GM19468 (cell line): ENCODE results near the gene ZCCHC7.
"Not testable (repeated sequence)": the region's sequence is repeated elsewhere in the genome, so short reads cannot be mapped to it uniquely, and the experiment has no call there.

Source experiments
- ATAC-seq: cut with Tn5 transposase; IDR thresholded peaks from one replicate; pipeline ENCODE4 v1.9.1; 2021; ENCODE audit warnings: mild to moderate bottlenecking, moderate library complexity, moderate number of reproducible peaks; ENCODE audit not compliant: unreplicated experiment; ENCODE audit errors: extremely low read depth

Gene ZCCHC7

DNA sequence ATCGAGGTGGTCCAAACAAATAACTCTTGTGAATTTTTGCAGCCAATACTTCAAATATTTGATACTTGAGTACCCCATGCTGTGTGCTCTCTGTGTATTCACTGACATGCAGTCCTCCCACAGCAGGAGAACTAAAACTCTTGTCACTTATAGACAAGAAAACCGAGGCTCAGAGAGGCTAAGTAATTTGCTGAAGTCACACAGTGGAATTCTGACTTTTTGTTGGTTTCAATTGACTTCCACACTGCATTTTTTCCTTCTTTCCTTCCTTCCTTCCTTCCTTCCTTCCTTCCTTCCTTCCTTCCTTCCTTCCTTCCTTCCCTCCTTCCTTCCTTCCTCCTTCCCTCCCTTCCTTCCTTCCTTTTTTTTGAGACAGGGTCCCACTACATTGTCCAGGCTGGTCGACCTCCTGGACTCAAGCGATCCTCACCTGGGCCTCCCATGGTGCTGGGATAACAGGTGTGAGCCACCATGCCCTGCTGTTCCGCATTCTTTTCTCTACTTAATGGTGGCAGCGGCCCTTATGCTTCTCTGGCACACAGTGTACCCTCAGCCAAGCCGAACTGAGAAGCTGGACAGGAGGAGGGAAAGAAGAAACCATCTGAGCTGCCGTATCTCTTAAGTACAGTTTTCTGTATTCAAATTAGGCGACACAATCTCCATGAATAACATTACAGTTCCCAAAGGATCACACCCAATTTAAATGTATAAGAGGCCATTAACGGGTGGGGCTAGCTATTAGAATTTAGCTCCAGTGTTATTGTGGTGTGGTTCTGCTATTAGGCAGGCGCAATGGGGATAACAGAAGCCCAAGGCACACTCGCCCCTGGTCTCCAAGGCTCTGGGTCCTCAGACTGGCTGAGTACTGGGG, 263.7 kb downstream of the ZCCHC7 start:
- ATAC-seq: no peak

DNA sequence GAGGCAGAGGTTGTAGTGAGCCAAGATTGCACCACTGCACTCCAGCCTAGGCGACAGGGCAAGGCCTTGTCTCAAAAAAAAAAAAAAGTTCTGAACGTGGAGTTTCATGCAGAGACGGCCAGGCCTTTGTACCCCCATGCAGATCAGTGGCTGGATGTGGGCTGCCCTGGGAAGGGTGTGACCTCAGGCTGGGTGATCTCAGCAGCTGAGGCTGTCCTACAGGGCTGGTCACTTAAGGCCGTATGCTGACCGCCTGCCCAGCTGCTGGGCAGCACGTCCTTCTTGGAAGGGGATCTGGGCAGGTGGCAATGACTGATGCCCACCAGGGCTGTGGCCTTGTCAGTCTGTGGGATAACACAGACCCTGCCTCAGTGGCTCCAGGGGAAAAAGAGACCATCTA, 264.9 kb downstream of the ZCCHC7 start:
- no peak for ATAC-seq

DNA sequence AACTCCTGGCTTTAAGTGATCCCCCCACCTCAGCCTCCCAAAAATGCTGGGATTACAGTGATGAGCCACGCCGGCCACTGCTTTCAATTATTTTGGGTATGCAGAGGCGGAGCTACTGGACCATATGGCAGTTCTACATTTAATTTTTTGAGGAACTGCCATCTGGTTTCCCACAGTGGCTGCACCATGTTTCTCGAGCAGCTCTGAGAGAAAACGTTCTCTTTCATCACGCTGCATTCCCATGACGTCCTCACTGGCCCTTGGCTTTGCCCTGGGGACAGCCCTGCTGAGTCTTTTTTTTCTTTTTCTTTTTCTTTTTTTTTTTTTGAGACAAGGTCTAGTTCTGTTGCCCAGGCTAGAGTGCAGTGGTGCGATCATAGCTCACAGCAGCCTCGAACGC, 266.6 kb downstream of the ZCCHC7 start:
- ATAC-seq: no peak

DNA sequence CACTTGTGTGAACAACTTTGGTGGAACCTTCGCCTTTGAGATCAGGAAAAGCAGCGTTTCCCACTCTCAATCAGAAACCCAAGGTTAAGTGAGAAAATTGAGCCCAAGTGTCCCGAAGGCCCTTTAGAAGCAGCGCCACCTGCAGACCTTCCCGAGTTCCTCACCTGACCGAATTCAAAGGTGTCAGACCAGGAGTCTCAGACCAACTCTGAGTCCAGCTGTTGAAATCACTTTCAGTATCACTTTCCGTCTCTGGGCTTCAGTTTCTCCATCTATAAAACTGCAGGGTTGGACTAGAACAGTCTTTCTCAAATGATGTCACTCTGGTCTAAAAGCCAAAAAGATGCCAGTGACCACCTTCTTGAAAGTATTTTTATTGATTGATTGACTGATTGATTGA, 270.4 kb downstream of the ZCCHC7 start:
- peak; percentile 84 for ATAC-seq

DNA sequence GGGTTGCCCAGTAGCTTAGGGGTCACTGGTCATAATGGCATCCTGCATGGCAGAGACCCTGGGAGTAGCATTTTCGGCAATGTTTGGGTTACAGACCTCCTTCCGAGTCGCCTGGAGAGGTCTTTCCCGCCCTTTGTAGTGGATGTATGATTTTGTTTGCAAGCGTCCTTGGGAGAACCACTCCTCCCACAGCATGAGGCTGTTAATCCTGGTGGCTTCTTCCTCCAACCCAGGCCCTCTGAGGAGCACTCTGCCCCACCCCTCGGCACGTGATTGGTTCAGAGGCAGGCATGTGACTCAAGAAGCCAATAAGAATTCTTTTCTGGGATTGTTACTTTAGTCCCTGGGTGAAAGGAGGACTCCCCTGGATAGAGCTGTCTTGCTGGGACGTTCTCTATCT, 271.9 kb downstream of the ZCCHC7 start:
- no peak for ATAC-seq

DNA sequence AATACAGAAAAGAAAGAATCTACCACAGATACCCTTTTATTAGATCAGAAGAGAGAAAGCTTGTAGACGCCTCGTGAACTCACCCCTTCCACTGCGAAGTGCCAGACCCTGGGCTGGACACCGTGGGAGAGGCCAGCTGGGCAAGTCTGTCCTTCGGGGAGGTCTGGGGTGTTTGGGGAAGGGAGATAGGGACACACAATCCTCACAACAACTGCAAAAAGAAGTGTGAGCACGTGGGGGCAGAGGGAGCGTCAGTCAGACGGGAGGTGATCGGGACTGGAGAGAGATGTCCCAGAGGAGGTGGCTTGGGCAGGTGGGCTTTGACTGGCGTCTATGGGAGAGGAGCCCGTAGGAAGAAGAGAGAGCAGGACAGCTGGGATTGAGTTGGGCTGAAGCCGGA, 274.9 kb downstream of the ZCCHC7 start:
- ATAC-seq: no peak

DNA sequence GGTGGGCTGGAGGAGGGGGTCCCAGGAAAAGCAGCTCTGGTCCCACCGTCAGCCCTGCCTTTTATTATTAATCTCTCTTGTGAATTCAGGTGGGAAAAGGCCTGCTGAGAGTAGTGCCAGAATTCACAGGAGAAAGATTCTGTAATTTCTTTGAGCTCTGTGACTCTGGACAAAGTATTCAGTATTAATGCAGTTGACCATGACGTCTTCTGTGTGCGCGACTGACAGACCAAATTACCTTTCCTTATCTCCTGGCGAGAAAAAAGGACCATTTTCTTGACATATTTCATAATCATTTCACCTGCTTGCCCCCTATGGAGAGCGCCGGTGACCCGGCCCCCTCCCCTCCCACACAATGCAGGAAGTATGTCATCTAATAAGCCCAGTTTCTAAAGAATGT, 275.3 kb downstream of the ZCCHC7 start:
- no peak for ATAC-seq

DNA sequence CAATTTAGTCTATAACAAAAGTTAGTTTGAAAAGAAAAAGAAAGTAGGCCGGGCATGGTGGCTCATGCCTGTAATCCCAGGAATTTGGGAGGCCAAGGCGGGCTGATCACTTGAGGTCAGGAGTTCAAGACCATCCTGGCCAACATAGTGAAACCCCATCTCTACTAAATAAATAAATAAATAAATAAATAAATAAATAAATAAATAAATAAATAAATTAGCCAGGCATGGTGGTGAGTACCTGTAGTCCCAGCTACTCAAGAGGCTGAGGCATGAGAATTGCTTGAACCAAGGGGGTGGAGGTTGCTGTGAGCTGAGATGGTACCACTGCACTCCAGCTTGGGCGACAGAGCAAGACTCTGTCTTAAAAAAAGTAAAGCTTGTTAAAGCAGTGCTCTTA, 277.6 kb downstream of the ZCCHC7 start:
- not testable (repeated sequence) for ATAC-seq

DNA sequence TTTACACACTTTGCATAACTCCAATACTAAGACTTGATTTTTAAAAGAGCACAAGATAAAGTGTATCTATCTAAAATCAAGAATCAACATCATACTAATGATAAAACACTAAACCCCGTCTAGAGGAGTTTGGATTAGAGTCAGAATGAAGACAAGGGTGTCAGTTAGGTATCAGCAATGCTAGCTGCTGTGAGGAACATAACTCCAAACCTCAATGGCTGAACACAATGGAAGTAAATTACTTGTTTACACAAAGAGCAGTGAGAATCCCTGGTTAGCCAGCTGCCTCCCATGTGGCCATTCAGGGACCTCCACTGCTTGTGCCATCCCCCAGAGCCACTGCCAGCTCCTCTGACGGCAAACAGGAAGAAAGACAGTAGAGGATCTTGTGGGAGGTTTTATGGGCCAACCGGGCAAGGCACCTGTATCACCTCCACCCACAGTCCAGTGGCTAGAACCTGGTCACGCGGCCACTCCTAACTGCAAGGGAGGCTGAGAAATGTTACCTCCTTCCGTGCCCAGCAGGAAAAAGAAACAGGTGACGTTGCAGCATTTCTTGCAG, 278.2 kb downstream of the ZCCHC7 start:
- ATAC-seq: no peak

DNA sequence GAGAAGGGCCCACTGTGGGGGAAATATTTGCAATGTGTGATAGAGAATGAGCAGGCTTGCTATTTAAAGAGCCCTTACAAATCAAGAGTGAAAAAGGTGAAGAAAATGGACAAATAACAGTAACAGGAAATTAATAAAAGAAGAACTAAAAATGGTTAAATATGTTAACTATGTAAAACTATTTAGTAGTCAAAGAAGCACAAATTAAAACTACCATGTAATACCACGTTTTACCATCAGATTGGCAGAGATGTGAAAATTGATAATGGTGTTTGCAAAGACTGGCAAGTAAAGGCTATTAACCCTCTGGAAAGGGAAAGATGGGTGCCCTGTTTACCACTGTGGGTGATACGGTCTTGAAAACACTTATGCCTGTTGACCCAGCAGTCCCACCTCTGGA, 279.0 kb downstream of the ZCCHC7 start:
- ATAC-seq: no peak

DNA sequence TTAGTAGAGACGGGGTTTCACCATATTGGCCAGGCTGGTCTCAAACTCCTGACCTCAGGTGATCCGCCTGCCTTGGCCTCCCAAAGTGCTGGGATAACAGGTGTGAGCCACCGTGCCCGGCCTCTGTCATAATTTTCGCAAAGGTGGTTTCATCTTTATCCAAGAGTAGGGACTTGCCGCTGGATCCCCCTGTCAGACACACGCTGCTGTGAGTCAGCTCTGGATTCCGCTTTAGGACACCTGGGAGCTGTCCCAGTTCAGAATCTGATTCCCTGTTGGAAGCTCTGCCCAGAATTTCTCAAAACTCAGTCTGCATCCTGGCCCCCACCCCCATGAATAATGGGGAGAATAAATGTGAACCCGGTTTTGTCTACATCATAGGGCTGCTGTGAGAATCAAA, 284.2 kb downstream of the ZCCHC7 start:
- ATAC-seq: no peak

DNA sequence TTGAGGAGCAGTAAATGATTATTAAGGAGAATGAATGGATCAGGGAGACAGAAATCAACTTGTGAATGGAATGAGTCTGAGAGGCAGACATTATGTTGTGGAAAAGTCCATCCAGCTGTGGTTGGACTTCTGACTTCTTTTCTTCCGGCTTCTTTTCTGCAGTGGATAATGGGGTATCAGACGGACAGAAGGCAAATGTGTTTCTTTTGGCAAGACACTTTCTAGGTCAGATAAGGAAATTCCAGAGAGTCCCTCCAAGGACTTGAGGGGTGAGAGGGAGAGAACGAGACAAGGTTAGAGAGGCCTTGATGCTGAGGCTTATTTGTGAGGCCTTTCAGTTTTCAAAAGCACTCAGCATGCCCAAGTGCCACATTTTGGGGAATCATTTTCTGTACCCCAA, 285.0 kb downstream of the ZCCHC7 start:
- no peak for ATAC-seq

DNA sequence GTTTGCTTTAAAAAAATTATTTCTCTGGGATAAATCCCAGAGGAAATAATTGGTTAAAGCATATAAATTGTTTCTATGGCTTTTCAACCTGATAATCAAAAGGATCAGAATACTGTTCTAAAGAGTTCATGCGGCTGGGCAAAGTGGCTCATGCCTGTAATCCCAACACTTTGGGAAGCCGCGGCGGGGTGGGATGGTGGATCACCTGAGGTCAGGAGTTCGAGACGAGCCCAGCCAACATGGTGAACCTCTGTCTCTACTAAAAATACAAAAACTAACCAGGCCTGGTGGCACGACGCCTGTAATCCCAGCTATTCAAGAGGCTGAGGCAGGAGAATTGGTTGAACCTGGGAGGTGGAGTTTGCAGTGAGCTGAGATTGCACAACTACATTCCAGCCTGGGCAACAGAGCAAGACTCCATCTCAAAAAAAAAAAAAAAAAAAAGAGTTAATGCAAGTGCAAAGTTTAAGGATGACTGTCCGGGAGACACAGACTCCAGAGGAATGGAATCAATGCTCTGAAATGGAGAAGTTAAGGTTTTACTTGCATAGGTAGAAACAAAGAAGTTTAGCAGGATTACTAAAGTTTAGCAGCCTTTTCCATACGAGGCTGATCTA, 285.5 kb downstream of the ZCCHC7 start:
- ATAC-seq: no peak

DNA sequence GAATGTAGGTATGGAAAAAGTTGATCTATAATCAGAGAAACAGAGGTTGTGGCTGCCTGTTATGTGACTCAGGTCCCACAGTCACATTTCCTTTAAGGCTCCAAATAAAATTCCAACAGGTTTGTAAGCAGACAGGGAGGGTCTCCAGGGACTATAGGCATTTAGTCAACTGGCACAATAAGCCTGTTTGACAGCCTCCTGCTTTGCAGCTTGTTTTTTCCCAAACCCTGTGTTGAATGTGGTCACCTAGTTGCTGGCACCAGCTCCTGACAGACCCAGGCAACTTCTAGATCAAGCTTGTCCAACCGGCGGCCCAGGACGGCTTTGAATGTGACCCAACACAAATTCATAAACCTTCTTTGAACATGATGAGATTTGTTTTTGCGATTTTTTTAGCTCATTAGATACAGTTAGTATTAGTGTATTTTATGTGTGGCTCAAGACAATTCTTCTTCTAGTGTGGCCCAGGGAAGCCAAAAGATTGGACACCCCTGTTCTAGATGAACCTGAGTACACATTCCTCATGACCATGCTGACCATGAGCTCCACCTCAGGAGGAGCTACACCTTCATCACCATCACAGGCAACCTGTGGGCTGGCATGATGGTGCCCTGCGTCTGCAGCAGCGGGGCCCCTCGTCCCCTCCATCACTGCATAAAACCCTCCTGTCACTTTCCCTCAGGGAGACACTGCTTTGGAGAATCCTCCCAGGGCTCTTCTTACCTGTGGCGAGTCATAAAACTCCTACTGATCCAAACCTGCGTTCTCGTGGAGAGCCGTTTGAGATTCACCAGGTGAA, 286.4 kb downstream of the ZCCHC7 start:
- no peak for ATAC-seq

DNA sequence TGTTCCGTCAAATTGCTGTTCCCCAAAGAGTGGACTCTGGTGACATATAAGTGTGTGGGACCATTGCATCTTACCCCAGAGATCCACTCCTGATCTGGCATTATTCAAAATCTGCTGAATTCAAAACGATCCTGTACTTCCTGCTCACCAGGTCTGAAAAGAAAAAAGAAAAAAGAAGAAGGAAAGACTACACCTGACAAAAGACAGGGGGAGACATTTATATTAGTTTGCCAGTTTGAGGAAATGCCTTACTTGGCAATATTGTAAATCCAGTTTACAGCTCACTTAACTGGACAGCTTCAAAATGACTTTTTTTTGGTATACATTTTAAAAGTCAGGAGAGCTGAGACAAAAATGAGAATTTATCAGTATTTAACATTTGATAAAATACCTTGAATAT, 287.1 kb downstream of the ZCCHC7 start:
- ATAC-seq: no peak
